Keratinocyte (primary cell): ENCODE measurements around the gene RMP24.

Experiments used
- DNase-seq: peaks from one replicate; pipeline ENCODE4 v3.0.0-alpha.2; 2011; ENCODE audit warnings: low read depth, missing footprints, low spot score
- FAIRE-seq: peaks from 2 replicates; lab custom pipeline; 2011; peaks lifted over from hg19 to GRCh38; lab: Jason Lieb, UNC
- H2AFZ ChIP-seq: 2 replicates; pipeline ENCODE4 v1.6.0; 2012; ENCODE audit warnings: low read length, control low read depth, inconsistent platforms; ENCODE audit not compliant: control insufficient read depth
- H3K27ac ChIP-seq: 2 replicates; pipeline ENCODE4 v1.5.1; 2011; ENCODE audit warnings: low read length; ENCODE audit not compliant: control insufficient read depth, insufficient read depth
- H3K27me3 ChIP-seq: 3 replicates; pipeline ENCODE4 v1.6.0; 2011; ENCODE audit warnings: low read length; ENCODE audit not compliant: control insufficient read depth, insufficient read depth; ENCODE audit errors: extremely low read depth
- H3K36me3 ChIP-seq, 2 experiments: 2 replicates in 1 of 2; 3 replicates in 1 of 2; pipeline ENCODE4 v1.5.1; 2011; ENCODE audit warnings: low read length in 2 of 2, mild to moderate bottlenecking in 1 of 2; ENCODE audit not compliant: control insufficient read depth in 2 of 2, insufficient read depth in 2 of 2; ENCODE audit errors: extremely low read depth in 1 of 2
- H3K4me1 ChIP-seq: 3 replicates; pipeline ENCODE4 v1.5.1; 2011; ENCODE audit warnings: low read length; ENCODE audit not compliant: control insufficient read depth, insufficient read depth; ENCODE audit errors: extremely low read depth
- H3K4me2 ChIP-seq: 3 replicates; pipeline ENCODE4 v1.6.0; 2011; ENCODE audit warnings: low read depth, low read length; ENCODE audit not compliant: control insufficient read depth, insufficient read depth; ENCODE audit errors: extremely low read depth
- H3K4me3 ChIP-seq, 3 experiments: fragments of 200-600 bp in 1 of 3; sonication (generic) in 1 of 3; 2 replicates in 2 of 3; 3 replicates in 1 of 3; pipeline ENCODE4 v1.5.1; 2011 to 2016; ENCODE audit warnings: low read length in 3 of 3, mild to moderate bottlenecking in 3 of 3, control low read depth in 2 of 3, inconsistent platforms in 1 of 3, low read depth in 1 of 3, mixed read lengths in 1 of 3, mixed run types in 1 of 3, moderate library complexity in 1 of 3; ENCODE audit not compliant: control insufficient read depth in 2 of 3, insufficient read depth in 2 of 3; ENCODE audit errors: extremely low read depth in 1 of 3
- H3K79me2 ChIP-seq: 2 replicates; pipeline ENCODE4 v1.6.0; 2012; ENCODE audit warnings: low read length; ENCODE audit not compliant: control insufficient read depth, insufficient read depth
- H3K9ac ChIP-seq: 3 replicates; pipeline ENCODE4 v1.6.0; 2011; ENCODE audit warnings: low read length; ENCODE audit not compliant: control insufficient read depth, insufficient read depth; ENCODE audit errors: extremely low read depth
- H3K9me1 ChIP-seq: 3 replicates; pipeline ENCODE4 v1.6.0; 2011; ENCODE audit warnings: low read length; ENCODE audit not compliant: control insufficient read depth, insufficient read depth; ENCODE audit errors: extremely low read depth
- H3K9me3 ChIP-seq: 2 replicates; pipeline ENCODE4 v1.5.1; 2012; ENCODE audit warnings: low read depth, low read length; ENCODE audit not compliant: control insufficient read depth
- H4K20me1 ChIP-seq: 3 replicates; pipeline ENCODE4 v1.6.0; 2011; ENCODE audit warnings: low read length; ENCODE audit not compliant: control insufficient read depth, insufficient read depth; ENCODE audit errors: extremely low read depth
- CTCF ChIP-seq, 3 experiments: IDR thresholded peaks in 1 of 3; conservative IDR thresholded peaks in 1 of 3; optimal IDR thresholded peaks in 1 of 3; 2 replicates in 2 of 3; 3 replicates in 1 of 3; pipeline versions ENCODE3 to v1.5.1; 2011; ENCODE audit warnings: low read length in 3 of 3, mild to moderate bottlenecking in 3 of 3, moderate library complexity in 2 of 3, control low read depth in 1 of 3, inconsistent platforms in 1 of 3; ENCODE audit not compliant: insufficient read depth in 2 of 3; ENCODE audit errors: extremely low read depth in 1 of 3
- EZH2 ChIP-seq: IDR thresholded peaks from one replicate; pipeline ENCODE4 v1.6.1; 2012; ENCODE audit warnings: inconsistent platforms, mild to moderate bottlenecking, low read length, moderate library complexity
- dilution Hi-C: fragments of 300-500 bp; cut with MboI; formaldehyde crosslinking; loops from one replicate; pipeline ENCODE4 v1.7.0; 2020; ENCODE audit warnings: low sequenced_read_pairs; ENCODE audit not compliant: extremely low pct_ligation_motif_present

RMP24 gene

GRCh38 chr18:35934891-35935290, 37.6 kb upstream of the RMP24 start:
- Histone ChIP-seq H3K4me2 (no peak overlapping the region), H3K9ac (no peak overlapping the region), H3K27me3 (no peaks in the 10 kb centered on the region), H3K4me1 (peaks cover 20% of the 10 kb centered on the region), H3K9me1 (no peaks in the 10 kb centered on the region), H3K79me2 (no peaks in the 10 kb centered on the region), H3K4me3 (no peak overlapping the region), H3K9me3 (no peaks in the 10 kb centered on the region), H4K20me1 (no peaks in the 10 kb centered on the region), H2AFZ (no peak overlapping the region), H3K36me3 (no peaks in the 10 kb centered on the region), H3K27ac (no peak overlapping the region)
- no peak for TF ChIP-seq CTCF (optimal IDR thresholded peaks at IDR 0.05 in 1 of 3, IDR thresholded peaks at IDR 0.05 in 1 of 3, conservative IDR thresholded peaks at IDR 0.05 in 1 of 3; ENCODE audit: extremely low read depth in 1 of 3, insufficient read depth in 2 of 3, low read length in 3 of 3)
- TF ChIP-seq EZH2 = no peak
- FAIRE-seq (no peak), DNase-seq (no peak)
- dilution Hi-C loops = no loop called here

GRCh38 chr18:35935805-35936204, 36.7 kb upstream of the RMP24 start:
- no peak overlapping the region for H3K9ac ChIP-seq
- dilution Hi-C loops = no loop called here
- H3K79me2 ChIP-seq = no peaks in the 10 kb centered on the region
- FAIRE-seq = no peak
- no peaks in the 10 kb centered on the region for H3K27me3 ChIP-seq
- DNase-seq = no peak
- H2AFZ ChIP-seq = no peak overlapping the region
- no peak overlapping the region for H3K27ac ChIP-seq
- TF ChIP-seq EZH2 (no peak), CTCF (optimal IDR thresholded peaks at IDR 0.05 in 1 of 3, IDR thresholded peaks at IDR 0.05 in 1 of 3, conservative IDR thresholded peaks at IDR 0.05 in 1 of 3; ENCODE audit: extremely low read depth in 1 of 3, insufficient read depth in 2 of 3, low read length in 3 of 3) (no peak)
- peaks cover 20% of the 10 kb centered on the region for H3K4me1 ChIP-seq
- H3K4me3 ChIP-seq = no peak overlapping the region
- no peaks in the 10 kb centered on the region for H4K20me1 ChIP-seq
- H3K9me3 ChIP-seq = no peaks in the 10 kb centered on the region
- H3K4me2 ChIP-seq = no peak overlapping the region
- H3K36me3 ChIP-seq = no peaks in the 10 kb centered on the region
- H3K9me1 ChIP-seq = no peaks in the 10 kb centered on the region
